Left lung (tissue), 10 donors: Measurements from ENCODE around the gene GPR176. TPM values are rescaled to one million over a fixed set of nuclear protein-coding genes. Genes with fewer than 3 reads are reported as not detected.
"Not testable (repeated sequence)": the region's sequence is repeated elsewhere in the genome, so short reads cannot be mapped to it uniquely, and the experiment has no call there.

Source experiments
- ATAC-seq: fragments of 200-7000 bp; cut with Tn5 transposase; one replicate; pipeline ENCODE4 v1.9.1; 2020; ENCODE audit warnings: moderate library complexity
- DNase-seq, 4 donors: peaks; one replicate each; pipeline ENCODE4 v3.0.0-alpha.2; 2013 to 2020
- H3K27ac ChIP-seq, 2 donors: fragments of 200-600 bp; sonication (generic) in 1 of 2; one replicate each; pipeline versions ENCODE4 v1.5.0 to v1.8.0; 2020 to 2021
- H3K27me3 ChIP-seq, 2 donors: fragments of 200-600 bp; sonication (generic) in 1 of 2; one replicate each; pipeline versions ENCODE4 v1.5.0 to v1.8.0; 2020 to 2021
- H3K36me3 ChIP-seq, 2 donors: fragments of 200-600 bp; sonication (generic) in 1 of 2; one replicate each; pipeline versions ENCODE4 v1.5.0 to v1.8.0; 2020 to 2021
- H3K4me1 ChIP-seq, 2 donors: fragments of 200-600 bp; one replicate each; pipeline ENCODE4 v1.8.0; 2021
- H3K4me3 ChIP-seq, 2 donors: fragments of 200-600 bp; sonication (generic) in 1 of 2; one replicate each; pipeline versions ENCODE4 v1.5.0 to v1.8.0; 2020 to 2021; ENCODE audit warnings: mild to moderate bottlenecking in 1 of 2
- H3K9me3 ChIP-seq, 2 donors: fragments of 200-600 bp; sonication (generic) in 1 of 2; one replicate each; pipeline versions ENCODE4 v1.5.0 to v1.8.0; 2020 to 2021
- intact Hi-C, 2 donors: fragments of 100-400 bp; cut with DNase I; formaldehyde crosslinking; loops; one replicate each; pipeline versions ENCODE4 v1.11.2 to v1.14.2; 2022
- polyA plus RNA-seq, 6 donors: library from polyadenylated mRNA; unstranded; fragments of 120-200 nt; gene quantifications; one replicate each; pipeline ENCODE4 v1.2.1, GENCODE V29; 2013; ENCODE audit not compliant: insufficient read length in 6 of 6
- total RNA-seq, 2 donors: library from RNA; stranded (reverse); fragmentation: NEBNext Ultra II Directional; extraction: Animal tissue kit (Norgen Biotek cat#: 25700); gene quantifications; one replicate each; pipeline ENCODE4 v1.2.1, GENCODE V29; 2021
- TF ChIP-seq, protein P1 (sequence below), 2 donors: fragments of 200-600 bp; sonication (generic) in 1 of 2; IDR thresholded peaks; one replicate each; pipeline versions ENCODE4 v1.5.0 to v1.8.0; 2021; ENCODE audit warnings: antibody characterized with exemption in 2 of 2
- donor health status: DM: no; HTN: yes; CAD: no.
- donor health status: DM: no; HTN: no; CAD: no.

Gene GPR176
- total and polyA plus RNA-seq, 8 donors, result 2.6 to 6.6 (median 4.0) TPM

DNA sequence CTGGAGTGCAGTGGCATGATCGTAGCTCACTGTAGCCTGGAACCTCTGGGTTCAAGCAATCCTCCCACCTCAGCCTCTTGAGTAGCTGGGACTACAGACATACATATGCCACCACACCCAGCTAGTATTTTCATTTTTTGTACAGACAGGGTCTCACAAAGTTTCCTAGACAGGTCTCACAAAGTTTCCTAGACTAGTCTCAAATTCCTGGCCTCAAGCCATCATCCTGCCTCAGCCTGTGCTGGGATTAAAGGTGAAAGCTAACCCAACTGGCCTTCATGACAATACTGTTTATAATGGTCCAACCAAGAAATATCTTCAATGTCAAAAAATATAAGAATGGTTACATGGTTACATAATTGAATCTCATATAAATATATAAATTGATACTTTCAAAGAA, 24.0 kb downstream of the GPR176 start:
- Histone ChIP-seq H3K4me3 (no peak overlapping the region), H3K4me1 (no peaks in the 10 kb centered on the region), H3K36me3 (no peaks in the 10 kb centered on the region), H3K9me3 (no peaks in the 10 kb centered on the region), H3K27ac (no peak overlapping the region), H3K27me3 (no peaks in the 10 kb centered on the region)
- ATAC-seq (no peak), DNase-seq (no peak)
- TF ChIP-seq, protein P1, sequence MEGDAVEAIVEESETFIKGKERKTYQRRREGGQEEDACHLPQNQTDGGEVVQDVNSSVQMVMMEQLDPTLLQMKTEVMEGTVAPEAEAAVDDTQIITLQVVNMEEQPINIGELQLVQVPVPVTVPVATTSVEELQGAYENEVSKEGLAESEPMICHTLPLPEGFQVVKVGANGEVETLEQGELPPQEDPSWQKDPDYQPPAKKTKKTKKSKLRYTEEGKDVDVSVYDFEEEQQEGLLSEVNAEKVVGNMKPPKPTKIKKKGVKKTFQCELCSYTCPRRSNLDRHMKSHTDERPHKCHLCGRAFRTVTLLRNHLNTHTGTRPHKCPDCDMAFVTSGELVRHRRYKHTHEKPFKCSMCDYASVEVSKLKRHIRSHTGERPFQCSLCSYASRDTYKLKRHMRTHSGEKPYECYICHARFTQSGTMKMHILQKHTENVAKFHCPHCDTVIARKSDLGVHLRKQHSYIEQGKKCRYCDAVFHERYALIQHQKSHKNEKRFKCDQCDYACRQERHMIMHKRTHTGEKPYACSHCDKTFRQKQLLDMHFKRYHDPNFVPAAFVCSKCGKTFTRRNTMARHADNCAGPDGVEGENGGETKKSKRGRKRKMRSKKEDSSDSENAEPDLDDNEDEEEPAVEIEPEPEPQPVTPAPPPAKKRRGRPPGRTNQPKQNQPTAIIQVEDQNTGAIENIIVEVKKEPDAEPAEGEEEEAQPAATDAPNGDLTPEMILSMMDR (IDR thresholded peaks at IDR 0.05), result no peak
- intact Hi-C loops, result no loop called here

DNA sequence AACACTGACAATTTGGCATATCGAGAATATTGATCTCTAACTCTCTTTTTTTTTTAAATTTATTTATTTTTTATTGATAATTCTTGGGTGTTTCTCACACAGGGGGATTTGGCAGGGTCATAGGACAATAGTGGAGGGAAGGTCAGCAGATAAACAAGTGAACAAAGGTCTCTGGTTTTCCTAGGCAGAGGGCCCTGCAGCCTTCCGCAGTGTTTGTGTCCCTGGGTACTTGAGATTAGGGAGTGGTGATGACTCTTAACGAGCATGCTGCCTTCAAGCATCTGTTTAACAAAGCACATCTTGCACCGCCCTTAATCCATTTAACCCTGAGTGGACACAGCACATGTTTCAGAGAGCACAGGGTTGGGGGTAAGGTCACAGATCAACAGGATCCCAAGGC, 27.0 kb downstream of the GPR176 start:
- intact Hi-C loops, ATAC-seq, H3K27ac ChIP-seq: not testable (repeated sequence)

DNA sequence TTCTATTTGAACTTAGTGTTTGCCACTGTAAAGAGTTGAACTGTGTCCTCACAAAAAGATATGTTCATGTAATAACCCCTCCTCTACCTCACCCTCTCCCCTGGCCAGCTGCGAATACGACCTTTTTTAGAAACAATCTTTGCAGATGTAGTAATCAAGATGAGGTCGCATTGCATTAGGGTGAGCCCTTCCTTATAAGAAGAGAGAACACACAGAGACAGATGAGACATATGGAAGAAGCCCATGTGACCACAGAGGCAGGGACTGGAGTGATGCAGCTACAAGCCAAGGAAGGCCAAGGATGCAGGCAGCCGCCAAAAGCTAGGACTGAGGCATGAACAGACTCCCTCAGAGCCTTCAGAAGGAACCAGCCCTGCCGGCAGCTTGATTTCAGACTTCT, 27.6 kb downstream of the GPR176 start:
- H3K4me3 ChIP-seq, result no peak overlapping the region
- peaks cover 0 to 6% of the 10 kb centered on the region in 2 donors for H3K4me1 ChIP-seq
- intact Hi-C loops, result no loop called here
- no peak overlapping the region for H3K27ac ChIP-seq
- no peaks in the 10 kb centered on the region for H3K27me3 ChIP-seq
- no peaks in the 10 kb centered on the region for H3K9me3 ChIP-seq
- H3K36me3 ChIP-seq, result no peaks in the 10 kb centered on the region
- TF ChIP-seq, protein P1 (IDR thresholded peaks at IDR 0.05), result no peak
- ATAC-seq (no peak), DNase-seq (no peak)

More for the DNA sequence above, 27.0 kb downstream of the GPR176 start:
- not testable (repeated sequence) for H3K36me3 ChIP-seq, H3K27me3 ChIP-seq, H3K9me3 ChIP-seq, H3K4me1 ChIP-seq, H3K4me3 ChIP-seq, DNase-seq

DNA sequence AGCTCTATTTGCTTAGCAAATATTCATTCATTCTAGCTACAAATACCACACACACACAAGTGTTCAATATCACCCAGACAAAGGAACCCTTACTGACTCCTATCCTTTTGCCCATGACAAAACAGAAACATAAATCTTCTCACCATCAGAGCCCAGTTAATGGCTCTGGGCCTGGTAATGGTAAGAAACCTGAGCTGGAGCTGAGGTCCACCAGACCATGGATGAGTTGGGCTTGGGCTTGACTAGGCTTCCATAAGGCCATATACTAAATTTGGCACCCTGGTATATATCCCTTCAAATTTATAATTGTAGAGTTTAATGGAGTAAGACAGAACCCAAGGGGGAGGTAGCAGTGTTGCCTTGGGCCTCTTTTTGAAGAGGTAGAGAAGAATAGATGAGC, 29.4 kb downstream of the GPR176 start:
- H3K36me3 ChIP-seq, result no peaks in the 10 kb centered on the region
- intact Hi-C loops, result no loop called here
- no peaks in the 10 kb centered on the region for H3K27me3 ChIP-seq
- TF ChIP-seq, protein P1 (IDR thresholded peaks at IDR 0.05), result no peak
- H3K4me1 ChIP-seq, result peaks cover 0 to 6% of the 10 kb centered on the region in 2 donors
- H3K9me3 ChIP-seq, result no peaks in the 10 kb centered on the region
- no peak overlapping the region for H3K27ac ChIP-seq
- no peak for ATAC-seq
- H3K4me3 ChIP-seq, result no peak overlapping the region
- DNase-seq, result no peak

DNA sequence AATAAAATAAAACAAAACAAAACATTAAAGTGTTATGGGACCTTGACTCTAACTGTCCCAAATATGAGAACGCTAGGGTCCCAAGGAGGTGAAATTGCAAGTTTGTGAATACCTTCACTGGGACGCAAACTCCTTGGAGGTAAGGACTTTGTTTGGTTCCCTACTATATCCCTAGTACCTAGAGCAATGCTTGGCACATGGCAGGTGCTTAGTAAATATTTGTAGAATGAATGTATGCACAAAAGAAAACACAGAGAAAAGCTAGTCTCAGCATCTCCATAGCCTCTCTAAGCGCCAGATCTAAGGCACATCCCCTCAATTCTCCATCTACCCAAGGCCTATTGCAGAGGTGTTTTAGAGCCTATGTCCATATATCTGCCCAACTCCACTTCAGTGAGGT, 30.5 kb downstream of the GPR176 start:
- H3K4me3 ChIP-seq, result no peak overlapping the region
- no peaks in the 10 kb centered on the region for H3K27me3 ChIP-seq
- TF ChIP-seq, protein P1 (IDR thresholded peaks at IDR 0.05), result no peak
- H3K36me3 ChIP-seq, result no peaks in the 10 kb centered on the region
- H3K9me3 ChIP-seq, result no peaks in the 10 kb centered on the region
- ATAC-seq (no peak), DNase-seq (no peak)
- H3K4me1 ChIP-seq, result peaks cover 0 to 6% of the 10 kb centered on the region in 2 donors
- H3K27ac ChIP-seq, result no peak overlapping the region
- intact Hi-C loops, result no loop called here

DNA sequence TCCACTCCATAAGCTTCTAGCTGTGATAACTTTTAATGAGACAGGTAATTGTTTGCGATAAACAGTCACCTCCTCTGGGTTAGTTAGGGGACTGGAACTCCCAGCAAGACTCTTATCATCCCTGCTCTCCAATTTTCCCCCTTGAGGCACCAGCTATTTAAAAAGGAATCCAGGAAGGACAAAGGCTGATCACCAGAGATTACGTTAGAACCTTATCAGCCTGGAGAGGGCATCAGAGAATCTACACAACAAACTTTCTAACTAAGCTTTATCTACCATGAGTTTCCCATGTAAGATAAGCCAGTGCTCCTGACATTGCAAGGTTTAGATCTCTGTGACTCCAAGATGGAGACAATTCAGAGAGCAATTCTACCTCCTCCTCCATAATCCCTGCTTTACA, 31.3 kb downstream of the GPR176 start:
- H3K4me3 ChIP-seq, result no peak overlapping the region
- H3K27ac ChIP-seq, result no peak overlapping the region
- no peak for ATAC-seq
- TF ChIP-seq, protein P1 (IDR thresholded peaks at IDR 0.05), result no peak
- no peaks in the 10 kb centered on the region for H3K27me3 ChIP-seq
- no peaks in the 10 kb centered on the region for H3K9me3 ChIP-seq
- no peaks in the 10 kb centered on the region for H3K36me3 ChIP-seq
- intact Hi-C loops, result no loop called here
- H3K4me1 ChIP-seq, result peaks cover 0 to 6% of the 10 kb centered on the region in 2 donors
- no peak for DNase-seq
